GM18867 (cell line): ENCODE data around the gene MALT1.

Experiments used
- ATAC-seq: cut with Tn5 transposase; IDR thresholded peaks from one replicate; pipeline ENCODE4 v1.9.1; 2021; ENCODE audit warnings: mild to moderate bottlenecking, moderate library complexity; ENCODE audit not compliant: unreplicated experiment

The MALT1 gene

DNA sequence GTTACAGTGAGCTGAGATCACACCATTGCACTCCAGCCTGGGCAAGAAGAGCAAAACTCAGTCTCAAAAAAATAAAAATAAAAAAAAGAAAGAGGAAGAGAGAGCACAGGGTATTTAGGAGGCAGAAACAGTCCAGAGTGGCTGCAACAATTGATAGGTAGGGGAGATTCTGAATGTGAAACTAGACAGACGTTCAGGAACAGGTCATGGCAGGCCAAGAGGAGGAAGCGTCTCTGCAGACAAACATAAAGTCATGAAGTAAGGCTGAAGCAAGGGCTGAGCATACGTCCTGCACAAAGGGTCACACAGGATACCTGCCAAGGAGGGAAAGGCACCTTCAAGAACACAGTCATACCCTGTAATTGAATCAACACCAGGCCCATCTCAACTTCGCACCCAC is 129.3 kb downstream of the MALT1 start:
- ATAC-seq: peak; percentile 94

GRCh38 chr18:58802959-58803358 is 131.7 kb downstream of the MALT1 start:
- ATAC-seq: no peak

DNA sequence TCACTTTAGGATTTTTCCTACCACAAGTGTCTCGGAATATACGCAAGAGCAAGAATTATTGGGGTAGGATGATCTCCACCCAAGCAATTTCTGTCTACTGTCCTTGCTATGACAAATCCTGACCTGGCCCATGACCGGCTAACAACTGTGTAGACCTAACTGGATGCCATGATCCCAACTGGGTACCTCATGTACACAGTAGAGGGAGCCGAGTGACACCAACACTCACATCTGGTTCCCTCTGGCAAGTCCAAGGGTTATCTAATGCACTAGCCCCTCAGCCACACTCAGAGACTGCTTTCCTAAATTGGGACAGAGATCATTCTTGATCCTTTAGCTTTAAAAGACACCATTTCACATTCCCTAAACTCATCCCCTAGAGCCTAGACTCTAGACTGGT is 132.7 kb downstream of the MALT1 start:
- no peak for ATAC-seq
